Lower leg skin (tissue), 4 donors: ENCODE data around the gene NES. TPM values are rescaled to one million over a fixed set of nuclear protein-coding genes. Genes with fewer than 3 reads are reported as not detected.

ENCODE experiments used
- DNase-seq, 2 donors: peaks; one replicate each; pipeline ENCODE4 v3.0.0-alpha.2; 2019; ENCODE audit warnings: low spot score in 2 of 2
- H3K4me3 ChIP-seq: fragments of 200-600 bp; sonication (generic); 2 replicates; pipeline ENCODE4 v1.5.1; 2017; ENCODE audit warnings: mild to moderate bottlenecking, low read depth; ENCODE audit not compliant: poor library complexity, severe bottlenecking
- CTCF ChIP-seq, 3 donors: fragments of 450-650 bp; IDR thresholded peaks; one replicate each; pipeline ENCODE4 v1.5.1; 2016; ENCODE audit warnings: antibody characterized with exemption in 3 of 3, mild to moderate bottlenecking in 3 of 3, moderate library complexity in 2 of 3
- POLR2A ChIP-seq, 2 donors: fragments of 450-650 bp; IDR thresholded peaks; one replicate each; pipeline ENCODE4 v1.6.1; 2016 to 2017; ENCODE audit warnings: antibody characterized with exemption in 2 of 2, mild to moderate bottlenecking in 1 of 2, moderate library complexity in 1 of 2
- WGBS, 2 donors: methylation state at CpG; one replicate each; pipeline ENCODE4 v1.1.5; 2018; 5-methylcytosine and 5-hydroxymethylcytosine counted together
- intact Hi-C: fragments of 100-400 bp; cut with DNase I; formaldehyde crosslinking; loops from one replicate; pipeline ENCODE4 v1.15.0; 2023; ENCODE audit warnings: low total_unique reads
- total RNA-seq, 4 donors: library from RNA; depleted of rRNA; stranded (reverse); fragments of >200 nt; gene quantifications; one replicate each; pipeline ENCODE4 v1.1.0, GENCODE V29; 2016

Gene NES
- total RNA-seq, 4 donors from 2014 or later = 2.4 to 8.9 (median 5.0) TPM

GRCh38 chr1:156652992-156653355, 24.2 kb downstream of the NES start:
- WGBS, 2 donors = 86% methylated on average over 9 of the region's 9 CpGs
- no peak for DNase-seq
- intact Hi-C loops = no loop called here
- H3K4me3 ChIP-seq = no peak overlapping the region
- TF ChIP-seq POLR2A (IDR thresholded peaks at IDR 0.05) (no peak), CTCF (IDR thresholded peaks at IDR 0.05) (no peak)

- DNase-seq = no peak
- H3K4me3 ChIP-seq = no peak overlapping the region
- WGBS, 2 donors = 43 to 44% methylated on average over 15 to 16 of the region's 16 CpGs
- no peak for TF ChIP-seq POLR2A (IDR thresholded peaks at IDR 0.05)
- TF ChIP-seq CTCF (IDR thresholded peaks at IDR 0.05) = no peak
- intact Hi-C loops = no loop called here
These were observed 24.8 kb downstream of the NES start for GRCh38 chr1:156652131-156652991.

- TF ChIP-seq CTCF (IDR thresholded peaks at IDR 0.05) (no peak), POLR2A (IDR thresholded peaks at IDR 0.05) (no peak)
- intact Hi-C loops = no loop called here
- DNase-seq = no peak
- H3K4me3 ChIP-seq = no peak overlapping the region
- WGBS, 2 donors = 25 to 28% methylated on average over 2 of the region's 2 CpGs
These were observed 28.3 kb downstream of the NES start for GRCh38 chr1:156648951-156649350.

DNA sequence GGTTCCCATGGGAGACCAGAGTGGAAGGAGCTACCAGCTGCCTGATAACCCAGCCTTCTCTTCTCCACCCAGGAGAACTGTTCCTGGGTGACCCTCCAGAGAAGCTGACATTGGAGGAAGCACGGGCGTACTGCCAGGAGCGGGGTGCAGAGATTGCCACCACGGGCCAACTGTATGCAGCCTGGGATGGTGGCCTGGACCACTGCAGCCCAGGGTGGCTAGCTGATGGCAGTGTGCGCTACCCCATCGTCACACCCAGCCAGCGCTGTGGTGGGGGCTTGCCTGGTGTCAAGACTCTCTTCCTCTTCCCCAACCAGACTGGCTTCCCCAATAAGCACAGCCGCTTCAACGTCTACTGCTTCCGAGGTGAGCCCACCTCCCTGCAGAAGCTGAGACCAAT, 28.7 kb downstream of the NES start:
- no peak overlapping the region for H3K4me3 ChIP-seq
- TF ChIP-seq CTCF (IDR thresholded peaks at IDR 0.05) (no peak), POLR2A (IDR thresholded peaks at IDR 0.05) (no peak)
- intact Hi-C loops = no loop called here
- WGBS, 2 donors = 82 to 94% methylated on average over 9 to 10 of the region's 10 CpGs
- DNase-seq = no peak

DNA sequence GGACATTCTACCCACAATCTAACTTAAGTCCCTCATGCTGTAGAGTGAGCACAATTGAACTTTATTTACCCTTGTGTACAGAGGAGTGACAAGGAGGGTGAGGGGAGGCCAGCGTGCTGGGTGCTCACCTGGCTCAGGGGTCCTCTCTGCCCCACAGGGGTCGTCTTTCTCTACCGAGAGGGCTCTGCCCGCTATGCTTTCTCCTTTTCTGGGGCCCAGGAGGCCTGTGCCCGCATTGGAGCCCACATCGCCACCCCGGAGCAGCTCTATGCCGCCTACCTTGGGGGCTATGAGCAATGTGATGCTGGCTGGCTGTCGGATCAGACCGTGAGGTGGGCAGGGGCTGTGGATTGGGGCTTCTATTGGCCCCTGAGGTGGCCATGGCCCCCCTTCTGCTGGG, 29.9 kb downstream of the NES start:
- H3K4me3 ChIP-seq = no peak overlapping the region
- TF ChIP-seq POLR2A (IDR thresholded peaks at IDR 0.05) (no peak), CTCF (IDR thresholded peaks at IDR 0.05) (no peak)
- no peak for DNase-seq
- WGBS, 2 donors = 64 to 91% methylated on average over 7 to 10 of the region's 10 CpGs
- intact Hi-C loops = no loop called here
